ELF-1 (cell line): Measurements from ENCODE around the gene CGB2.
"Not testable (repeated sequence)": the region's sequence is repeated elsewhere in the genome, so short reads cannot be mapped to it uniquely, and the experiment has no call there.

Experiments used
- DNase-seq: peaks from one replicate; pipeline ENCODE4 v3.0.0-alpha.2; 2016; ENCODE audit warnings: low read depth, low spot score

CGB2 gene

GRCh38 chr19:49038111-49038510, 6.4 kb downstream of the CGB2 start:
- not testable (repeated sequence) for DNase-seq

GRCh38 chr19:49038557-49039276, 7.0 kb downstream of the CGB2 start:
- not testable (repeated sequence) for DNase-seq

- DNase-seq, result not testable (repeated sequence)
These were observed 8.0 kb downstream of the CGB2 start for GRCh38 chr19:49039736-49040135.

- peak; percentile 18 for DNase-seq
These were observed 10.5 kb downstream of the CGB2 start for GRCh38 chr19:49042177-49042576.

- not testable (repeated sequence) for DNase-seq
These were observed 11.0 kb downstream of the CGB2 start for GRCh38 chr19:49042666-49043065.

- not testable (repeated sequence) for DNase-seq
These were observed 11.9 kb downstream of the CGB2 start, which contains the start of gene CGB5 for GRCh38 chr19:49043548-49043947. TSS of gene CGB5 (plus strand) at chr19:49043848. CDS start at chr19:49044210, 362 bp downstream.

- DNase-seq, result not testable (repeated sequence)
These were observed 17.3 kb downstream of the CGB2 start, which contains the start of gene CGB8 for GRCh38 chr19:49049011-49049410. TSS of gene CGB8 (minus strand) at chr19:49049111. CDS start at chr19:49048739, 372 bp downstream.

- not testable (repeated sequence) for DNase-seq
These were observed 18.1 kb downstream of the CGB2 start for GRCh38 chr19:49049834-49050233.

- DNase-seq, result peak; percentile 15
These were observed 18.8 kb downstream of the CGB2 start for GRCh38 chr19:49050376-49051033.

- peak; percentile 79 for DNase-seq
These were observed 24.6 kb downstream of the CGB2 start for GRCh38 chr19:49056101-49056901.

GRCh38 chr19:49056902-49057596, 25.4 kb downstream of the CGB2 start:
- not testable (repeated sequence) for DNase-seq

GRCh38 chr19:49057636-49058234, 26.0 kb downstream of the CGB2 start, which contains the start of gene CGB7:
TSS of gene CGB7 (minus strand) at chr19:49057749. CDS start at chr19:49055375, 2,374 bp downstream.
- peak; percentile 81 for DNase-seq

- DNase-seq, result peak; percentile 27
These were observed 26.9 kb downstream of the CGB2 start for GRCh38 chr19:49058562-49058961.

GRCh38 chr19:49059053-49059452, 27.4 kb downstream of the CGB2 start:
- no peak for DNase-seq

- DNase-seq, result no peak
These were observed 29.3 kb downstream of the CGB2 start for GRCh38 chr19:49061000-49061399.

GRCh38 chr19:49061445-49061844, 29.8 kb downstream of the CGB2 start:
- DNase-seq, result no peak

GRCh38 chr19:49064029-49064629, 32.4 kb downstream of the CGB2 start:
- peak; percentile 49 for DNase-seq

GRCh38 chr19:49064768-49065611, 33.3 kb downstream of the CGB2 start, which contains the start of gene NTF4:
TSS of gene NTF4 (minus strand) at chr19:49064818. CDS start at chr19:49061997, 2,821 bp downstream.
- DNase-seq, result peak; percentile 56

- DNase-seq, result no peak
These were observed 34.3 kb downstream of the CGB2 start for GRCh38 chr19:49065905-49066512.
